HFF-Myc (cell line): ENCODE data around the gene NXPE3.

Experiments used
- DNase-seq: peaks from one replicate; pipeline ENCODE4 v3.0.0-alpha.2; 2011; ENCODE audit warnings: low read depth; ENCODE audit errors: extremely low read depth
- H3K4me3 ChIP-seq: replicated peaks from 2 replicates; pipeline ENCODE4 v1.5.1; 2011; ENCODE audit warnings: low read depth, mild to moderate bottlenecking, control low read depth, low read length
- TF ChIP-seq, protein P1 (sequence below): IDR thresholded peaks from 2 replicates; pipeline ENCODE4 v1.5.1; 2012; ENCODE audit warnings: mild to moderate bottlenecking, low read depth, low read length, control low read depth; ENCODE audit errors: missing control alignments

The NXPE3 gene

DNA sequence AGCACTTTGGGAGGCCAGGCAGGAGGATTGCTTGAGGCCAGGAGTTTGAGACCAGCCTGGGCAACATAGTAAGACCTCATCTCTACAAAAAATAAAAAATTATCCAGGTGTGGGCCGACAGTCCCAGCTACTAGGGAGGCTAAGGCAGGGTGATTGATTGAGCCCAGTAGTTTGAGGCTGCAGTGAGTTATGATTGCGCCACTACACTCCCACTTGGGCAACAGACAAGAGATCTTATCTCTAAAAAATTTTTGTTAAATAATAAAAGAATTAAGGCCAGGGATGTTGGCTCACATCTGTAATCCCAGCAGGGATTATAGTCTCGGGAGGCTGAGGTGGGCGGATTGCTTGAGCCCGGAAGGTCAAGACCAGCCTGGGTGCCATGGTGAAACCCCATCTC is 44.5 kb downstream of the NXPE3 start:
- no peak for DNase-seq
- H3K4me3 ChIP-seq: no peak overlapping the region
- TF ChIP-seq, protein P1, sequence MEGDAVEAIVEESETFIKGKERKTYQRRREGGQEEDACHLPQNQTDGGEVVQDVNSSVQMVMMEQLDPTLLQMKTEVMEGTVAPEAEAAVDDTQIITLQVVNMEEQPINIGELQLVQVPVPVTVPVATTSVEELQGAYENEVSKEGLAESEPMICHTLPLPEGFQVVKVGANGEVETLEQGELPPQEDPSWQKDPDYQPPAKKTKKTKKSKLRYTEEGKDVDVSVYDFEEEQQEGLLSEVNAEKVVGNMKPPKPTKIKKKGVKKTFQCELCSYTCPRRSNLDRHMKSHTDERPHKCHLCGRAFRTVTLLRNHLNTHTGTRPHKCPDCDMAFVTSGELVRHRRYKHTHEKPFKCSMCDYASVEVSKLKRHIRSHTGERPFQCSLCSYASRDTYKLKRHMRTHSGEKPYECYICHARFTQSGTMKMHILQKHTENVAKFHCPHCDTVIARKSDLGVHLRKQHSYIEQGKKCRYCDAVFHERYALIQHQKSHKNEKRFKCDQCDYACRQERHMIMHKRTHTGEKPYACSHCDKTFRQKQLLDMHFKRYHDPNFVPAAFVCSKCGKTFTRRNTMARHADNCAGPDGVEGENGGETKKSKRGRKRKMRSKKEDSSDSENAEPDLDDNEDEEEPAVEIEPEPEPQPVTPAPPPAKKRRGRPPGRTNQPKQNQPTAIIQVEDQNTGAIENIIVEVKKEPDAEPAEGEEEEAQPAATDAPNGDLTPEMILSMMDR: no peak

DNA sequence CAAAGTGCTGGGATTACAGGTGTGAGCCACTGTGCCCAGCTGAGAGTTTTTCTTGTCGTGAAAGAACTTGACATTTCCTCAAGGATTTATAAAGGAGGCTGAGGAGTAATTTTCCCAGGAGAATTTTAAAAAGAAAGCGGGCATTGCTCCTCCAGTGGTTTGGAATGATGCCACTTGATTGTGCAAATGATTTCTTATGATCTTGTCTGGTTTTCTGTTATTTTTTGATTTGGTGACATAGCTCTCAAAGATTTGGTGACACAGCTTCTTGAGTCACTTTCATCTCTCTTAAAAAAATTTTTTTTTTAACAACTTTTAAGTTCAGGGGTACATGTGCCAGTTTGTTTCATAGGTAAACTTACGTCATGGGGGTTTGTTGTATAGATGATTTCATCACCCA is 45.7 kb downstream of the NXPE3 start:
- no peak for DNase-seq
- H3K4me3 ChIP-seq: no peak overlapping the region
- TF ChIP-seq, protein P1: no peak

DNA sequence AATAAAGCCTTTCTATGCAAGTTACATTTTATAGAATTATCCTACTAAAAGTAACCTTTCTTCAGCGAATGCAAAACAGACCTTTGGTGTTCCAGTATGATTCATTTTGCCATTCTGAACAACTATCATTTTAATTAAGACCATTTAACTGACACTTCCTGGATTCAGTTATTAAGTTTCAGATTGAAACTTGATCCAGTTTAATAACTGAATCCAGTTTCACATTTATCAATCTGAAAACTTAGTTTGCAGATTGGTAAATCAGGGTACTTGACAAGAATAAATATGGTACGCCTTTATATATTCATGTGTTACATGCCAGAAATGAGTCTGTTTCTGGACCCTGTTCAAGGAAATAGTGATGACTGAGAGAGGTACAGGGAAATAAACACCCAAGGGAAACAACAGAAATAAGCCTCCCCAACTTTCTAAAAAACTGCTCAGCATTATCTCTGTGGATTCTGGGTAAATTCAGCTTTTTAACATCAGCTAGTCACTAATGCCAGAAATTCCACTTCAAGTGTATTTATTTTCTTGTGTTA is 47.0 kb downstream of the NXPE3 start:
- TF ChIP-seq, protein P1: no peak
- no peak overlapping the region for H3K4me3 ChIP-seq
- DNase-seq: no peak

GRCh38 chr3:101827211-101828174 is 48.5 kb downstream of the NXPE3 start:
- TF ChIP-seq, protein P1: no peak
- H3K4me3 ChIP-seq: peak overlapping the region; percentile 50
- peak; percentile 39 for DNase-seq

DNA sequence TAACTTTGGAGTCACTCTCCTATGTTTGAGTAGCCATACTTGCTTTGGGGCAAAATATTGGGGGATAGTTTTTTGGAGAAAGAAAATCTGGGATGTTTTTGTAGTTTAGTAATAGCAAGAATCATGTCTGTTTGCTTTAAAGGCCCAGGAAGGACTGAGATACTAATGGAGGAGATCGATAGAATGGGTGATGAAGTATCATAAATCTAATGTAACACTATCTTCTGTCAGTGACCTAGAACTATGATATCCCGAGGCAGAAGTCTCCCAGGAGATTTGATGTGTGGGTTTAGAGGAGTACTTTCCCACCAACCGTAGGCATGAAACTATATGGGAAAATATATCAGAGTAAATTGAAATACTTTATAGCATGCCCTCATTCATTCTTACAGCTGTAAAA is 49.3 kb downstream of the NXPE3 start:
- TF ChIP-seq, protein P1: no peak
- H3K4me3 ChIP-seq: peak overlapping the region; percentile 50
- DNase-seq: no peak

DNA sequence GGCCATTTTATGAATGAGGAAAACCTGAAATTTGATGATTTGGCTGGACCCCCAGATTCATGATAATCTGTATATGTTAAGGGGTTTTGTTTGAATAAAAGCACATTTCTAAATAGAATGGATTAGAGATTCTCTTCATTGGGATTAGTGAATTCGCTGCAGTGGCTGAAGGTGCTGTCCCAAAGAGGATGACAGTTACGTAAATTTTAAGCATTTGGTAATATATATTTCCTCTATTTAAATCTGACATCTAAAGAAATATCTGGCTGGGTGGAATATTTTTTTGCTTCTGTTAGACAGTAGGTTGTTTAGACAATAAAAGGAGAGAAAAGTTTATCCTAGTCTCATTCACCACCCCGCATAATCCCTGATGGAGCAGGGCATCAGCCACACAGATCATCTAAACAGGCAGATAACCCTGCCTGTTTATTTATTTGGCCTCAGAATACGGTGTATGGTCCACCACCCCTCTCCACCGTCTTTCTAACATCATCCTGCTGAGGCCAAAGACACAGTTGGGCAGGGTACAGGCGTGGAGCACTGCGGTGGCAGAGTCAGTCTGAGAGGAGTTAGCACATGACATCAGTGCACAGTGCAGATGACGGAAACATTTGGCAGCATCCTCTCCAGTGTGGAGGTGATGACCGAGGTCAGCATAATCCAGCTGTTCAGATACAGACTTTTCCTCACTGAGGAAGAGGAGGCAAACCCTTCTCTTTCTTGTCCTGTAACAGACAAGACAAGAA is 49.9 kb downstream of the NXPE3 start:
- DNase-seq: peak; percentile 52
- TF ChIP-seq, protein P1: no peak
- H3K4me3 ChIP-seq: peak overlapping the region; percentile 50
